Measurements from ENCODE around the gene RSU1.

DNA sequence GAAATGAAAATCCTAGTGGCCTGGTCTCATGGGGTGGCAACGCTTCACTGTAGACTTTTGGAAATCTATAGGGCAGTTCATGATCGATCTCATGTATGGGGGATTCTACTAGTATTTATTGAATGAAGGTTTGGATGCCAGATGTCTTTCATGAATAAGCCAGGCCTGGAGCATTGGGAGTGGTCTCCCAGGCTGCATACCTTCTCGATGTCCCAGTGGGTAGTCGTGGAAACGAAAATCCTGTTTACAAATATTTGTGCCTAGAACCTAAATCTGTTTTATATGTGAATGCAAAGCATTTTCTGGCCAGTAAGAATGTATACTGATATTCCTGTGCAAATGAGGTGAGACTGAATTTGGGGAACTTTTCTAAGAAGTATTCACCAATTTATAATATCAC, 190.5 kb downstream of the RSU1 start:
- TF ChIP-seq, protein P1, sequence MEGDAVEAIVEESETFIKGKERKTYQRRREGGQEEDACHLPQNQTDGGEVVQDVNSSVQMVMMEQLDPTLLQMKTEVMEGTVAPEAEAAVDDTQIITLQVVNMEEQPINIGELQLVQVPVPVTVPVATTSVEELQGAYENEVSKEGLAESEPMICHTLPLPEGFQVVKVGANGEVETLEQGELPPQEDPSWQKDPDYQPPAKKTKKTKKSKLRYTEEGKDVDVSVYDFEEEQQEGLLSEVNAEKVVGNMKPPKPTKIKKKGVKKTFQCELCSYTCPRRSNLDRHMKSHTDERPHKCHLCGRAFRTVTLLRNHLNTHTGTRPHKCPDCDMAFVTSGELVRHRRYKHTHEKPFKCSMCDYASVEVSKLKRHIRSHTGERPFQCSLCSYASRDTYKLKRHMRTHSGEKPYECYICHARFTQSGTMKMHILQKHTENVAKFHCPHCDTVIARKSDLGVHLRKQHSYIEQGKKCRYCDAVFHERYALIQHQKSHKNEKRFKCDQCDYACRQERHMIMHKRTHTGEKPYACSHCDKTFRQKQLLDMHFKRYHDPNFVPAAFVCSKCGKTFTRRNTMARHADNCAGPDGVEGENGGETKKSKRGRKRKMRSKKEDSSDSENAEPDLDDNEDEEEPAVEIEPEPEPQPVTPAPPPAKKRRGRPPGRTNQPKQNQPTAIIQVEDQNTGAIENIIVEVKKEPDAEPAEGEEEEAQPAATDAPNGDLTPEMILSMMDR (IDR thresholded peaks at IDR 0.05; ENCODE audit: low read length), result no peak
- no peak for TF ChIP-seq EZH2 (IDR thresholded peaks at IDR 0.05; ENCODE audit: borderline replicate concordance, low read length)

Data from OCI-LY1 (cell line).